Cortex of kidney (tissue), 1 donor: ENCODE data around the gene TFDP2.
"Not testable (repeated sequence)": the region's sequence is repeated elsewhere in the genome, so short reads cannot be mapped to it uniquely, and the experiment has no call there.

Source experiments
- DNase-seq: peaks from one replicate; lab custom pipeline; 2025; lab: John Stamatoyannopoulos, UW

The TFDP2 gene

DNA sequence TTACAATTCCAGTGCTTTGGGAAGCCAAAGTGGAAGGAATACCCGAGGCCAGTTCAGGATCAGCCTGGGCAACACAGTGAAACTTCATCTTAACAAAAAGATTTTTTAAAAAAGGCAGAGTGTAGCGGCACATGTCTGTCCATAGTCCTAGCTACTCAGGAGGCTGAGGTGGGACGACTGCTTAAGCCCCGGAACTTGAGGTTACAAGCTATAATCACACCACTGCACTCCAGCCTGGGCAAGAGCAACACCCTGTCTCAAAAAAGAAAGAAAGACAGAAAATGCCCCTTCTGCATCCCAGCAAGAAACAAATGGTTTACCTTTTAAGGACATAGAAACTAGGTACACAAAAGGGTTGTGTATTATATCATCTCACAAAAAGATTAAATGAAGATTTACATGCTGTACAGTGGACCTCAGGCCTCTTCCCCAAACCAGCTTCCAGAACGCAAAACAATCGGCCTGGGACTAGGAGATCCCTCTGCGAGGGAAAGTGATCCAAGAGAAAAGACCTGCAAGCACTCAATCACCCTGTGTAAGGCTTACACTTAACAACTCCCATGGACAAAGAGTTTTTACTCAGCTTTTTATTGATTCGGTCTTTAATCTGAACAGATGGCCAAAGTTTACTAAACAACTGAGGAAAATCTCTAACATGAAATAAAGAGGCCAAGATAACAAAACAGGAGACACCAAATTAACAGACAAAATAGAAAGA, 21.2 kb downstream of the TFDP2 start:
- DNase-seq = no peak

DNA sequence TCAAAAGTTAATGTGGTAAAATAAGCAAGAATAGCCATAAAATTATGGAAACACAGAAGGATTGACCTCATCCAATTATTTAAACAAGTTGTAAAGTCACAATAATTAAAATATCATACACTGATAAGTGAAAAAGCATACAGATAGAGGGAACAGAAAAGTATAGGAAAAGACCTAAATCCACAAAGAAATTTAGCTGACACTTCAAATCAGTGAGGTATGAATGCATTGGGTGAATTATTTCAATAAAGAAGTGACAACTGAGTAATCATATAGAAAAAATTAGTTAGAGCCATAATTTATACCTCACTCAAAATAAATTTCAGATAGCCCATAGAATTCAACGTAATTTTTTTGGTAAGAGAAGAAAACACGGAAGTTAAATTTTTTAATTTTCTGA, 25.1 kb downstream of the TFDP2 start:
- DNase-seq = no peak

DNA sequence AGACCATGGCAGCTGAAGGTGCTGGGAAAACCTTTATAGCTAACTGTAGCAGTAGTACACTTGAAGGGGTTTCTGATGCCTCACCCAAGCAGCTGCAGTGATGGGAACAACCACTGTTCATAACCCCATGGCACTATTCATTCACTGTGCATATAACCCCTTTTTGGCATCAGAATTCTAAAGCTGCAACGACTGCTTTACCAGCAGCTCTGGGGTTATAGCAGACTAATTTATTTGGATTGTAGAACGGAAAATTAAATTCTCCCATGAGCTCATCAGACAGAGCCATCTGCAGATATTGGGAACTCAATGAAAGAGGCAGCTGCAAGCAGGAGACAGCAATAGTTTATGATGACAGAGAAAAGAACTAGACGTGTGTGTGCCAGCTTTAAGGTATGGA, 28.6 kb downstream of the TFDP2 start:
- no peak for DNase-seq

DNA sequence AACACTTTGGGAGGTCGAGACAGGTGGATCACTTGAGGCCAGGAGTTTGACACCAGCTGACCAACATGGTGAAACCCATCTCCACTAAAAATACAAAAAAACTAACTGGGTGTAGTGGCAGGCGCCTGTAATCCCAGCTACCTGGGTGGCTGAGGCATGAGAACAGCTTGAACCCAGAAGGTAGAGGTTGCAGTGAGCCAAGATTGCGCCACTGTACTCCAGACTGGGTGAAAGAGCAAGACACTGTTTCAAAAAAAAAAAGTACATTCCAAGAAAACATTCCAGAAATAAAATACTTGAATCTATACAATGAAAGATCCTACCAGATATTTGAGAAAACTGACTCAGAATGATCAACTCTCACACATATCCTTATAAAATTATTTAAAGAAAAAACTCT, 30.4 kb downstream of the TFDP2 start:
- DNase-seq = no peak

DNA sequence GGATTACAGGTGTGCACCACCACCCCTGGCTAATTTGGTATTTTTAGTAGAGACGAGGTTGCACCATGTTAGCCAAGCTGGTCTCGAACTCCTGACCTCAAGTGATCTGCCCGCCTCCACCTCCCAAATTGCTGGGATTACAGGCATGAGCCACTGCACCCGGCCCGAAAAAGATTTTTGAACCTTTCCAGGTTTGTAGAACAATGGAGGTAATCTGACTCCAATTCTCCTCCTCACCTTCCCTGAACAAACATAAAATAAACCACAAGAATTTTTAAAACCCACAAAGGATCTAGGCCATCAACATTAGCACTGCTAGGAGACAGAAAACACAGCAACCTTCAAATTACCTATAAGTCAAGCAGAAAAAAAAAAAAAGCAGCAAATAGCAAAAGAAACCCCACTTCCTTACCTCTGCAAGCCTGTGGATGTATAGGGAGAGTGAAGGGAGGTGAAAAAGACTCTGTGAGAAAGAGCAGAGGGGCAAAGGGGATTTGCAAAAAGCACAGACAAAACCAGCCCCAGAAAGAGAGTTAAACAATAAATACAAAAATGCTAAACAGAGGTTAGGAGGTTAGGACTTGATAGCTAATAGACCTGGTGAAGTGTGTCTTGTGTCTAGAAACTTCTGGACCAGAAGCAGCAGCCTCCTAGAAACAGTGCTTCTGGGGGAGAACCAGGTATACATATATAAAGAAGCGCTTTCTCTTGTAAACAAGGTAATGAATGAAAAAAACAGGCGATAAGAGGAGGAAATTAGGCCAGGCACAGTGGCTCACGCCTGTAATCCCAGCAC, 32.1 kb downstream of the TFDP2 start:
- DNase-seq = no peak

DNA sequence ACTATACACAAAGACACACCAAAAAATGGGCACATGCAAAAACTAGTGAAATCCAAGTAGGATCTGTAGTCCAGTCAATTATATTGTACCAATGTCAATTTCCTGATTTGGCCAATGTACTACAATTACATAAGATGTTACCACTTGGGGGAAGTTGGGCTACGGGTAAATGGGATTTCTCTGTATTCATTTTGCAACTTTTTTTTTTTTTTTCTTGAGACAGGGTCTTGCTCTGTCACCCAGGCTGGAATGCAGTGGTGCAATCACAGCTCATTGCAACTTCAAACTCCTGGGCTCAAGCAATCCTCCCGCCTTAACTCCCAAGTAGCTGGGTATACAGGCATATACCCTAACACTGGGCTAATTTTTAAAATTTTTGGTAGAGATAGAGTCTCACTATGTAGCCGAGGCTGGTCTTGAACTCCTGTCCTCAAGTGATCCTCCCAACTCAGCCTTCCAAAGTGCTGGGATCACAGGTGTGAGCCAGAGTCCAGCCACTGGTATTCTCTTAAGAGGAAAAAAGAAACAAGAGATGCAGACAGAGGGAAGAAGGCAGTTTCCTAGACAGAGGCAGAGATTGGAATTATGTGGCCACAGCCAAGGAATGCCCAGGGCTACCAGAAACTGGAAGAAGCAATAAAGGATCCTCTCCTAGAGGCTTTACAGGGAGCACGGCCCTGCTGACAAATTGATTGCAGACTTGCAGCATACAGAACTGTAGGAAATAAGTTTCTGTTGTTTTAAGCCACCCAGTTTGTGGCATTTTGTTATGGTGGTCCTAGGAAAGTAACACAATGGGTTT, 33.3 kb downstream of the TFDP2 start:
- no peak for DNase-seq

DNA sequence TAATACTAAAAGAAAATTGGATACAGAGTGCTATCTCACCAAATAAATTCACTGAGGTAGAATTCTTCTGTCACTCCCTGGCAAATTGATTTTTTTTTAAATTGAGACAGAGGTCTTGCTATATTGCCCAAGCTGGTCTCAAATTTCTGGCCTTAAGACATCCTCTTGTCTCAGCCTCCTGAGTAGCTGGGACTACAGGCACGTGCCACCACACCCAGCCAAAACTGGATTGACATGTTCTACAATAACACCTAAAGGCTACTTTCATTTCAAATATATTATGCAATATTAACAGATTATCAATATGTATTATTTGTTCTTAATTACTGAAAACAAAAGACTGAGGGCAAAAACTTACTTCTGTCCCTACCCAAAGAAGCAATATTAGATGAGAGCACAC, 36.7 kb downstream of the TFDP2 start:
- DNase-seq = no peak

DNA sequence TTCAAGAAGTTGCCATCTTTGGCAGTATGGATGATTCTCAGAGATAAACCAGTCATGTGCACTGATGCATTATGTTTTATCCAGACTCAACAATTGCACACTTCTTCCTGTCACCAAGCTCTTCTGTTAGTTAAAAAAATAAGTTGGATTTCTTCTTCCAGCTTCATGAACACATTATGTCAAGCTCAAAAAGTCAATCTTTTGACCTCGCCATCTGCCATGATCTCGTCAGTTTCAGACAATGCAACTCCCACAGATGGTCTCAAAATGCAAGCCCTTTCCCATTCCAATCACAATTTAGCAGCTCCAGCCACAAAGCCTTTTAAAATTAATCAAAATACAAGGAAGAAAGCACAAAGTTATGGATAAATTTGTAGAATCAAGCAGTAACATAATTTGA, 42.8 kb downstream of the TFDP2 start:
- no peak for DNase-seq

DNA sequence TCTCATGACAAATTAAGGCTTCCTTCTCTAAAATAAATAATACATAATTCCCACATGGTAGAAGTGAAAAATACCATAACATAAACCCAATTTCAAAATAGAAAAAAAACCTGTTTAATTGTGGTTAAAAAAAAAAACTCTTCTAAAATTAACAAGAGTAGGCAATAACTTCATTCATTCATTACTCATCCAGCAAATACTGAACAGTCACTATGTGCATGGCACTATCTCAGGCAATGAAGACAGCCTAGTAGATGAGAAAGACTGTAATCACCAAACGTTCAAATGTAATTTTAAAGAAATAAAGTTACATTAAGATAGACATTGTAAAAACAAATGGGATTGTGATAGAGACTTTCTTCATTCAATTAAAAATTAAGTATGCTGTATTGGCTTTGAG, 43.4 kb downstream of the TFDP2 start:
- no peak for DNase-seq

DNA sequence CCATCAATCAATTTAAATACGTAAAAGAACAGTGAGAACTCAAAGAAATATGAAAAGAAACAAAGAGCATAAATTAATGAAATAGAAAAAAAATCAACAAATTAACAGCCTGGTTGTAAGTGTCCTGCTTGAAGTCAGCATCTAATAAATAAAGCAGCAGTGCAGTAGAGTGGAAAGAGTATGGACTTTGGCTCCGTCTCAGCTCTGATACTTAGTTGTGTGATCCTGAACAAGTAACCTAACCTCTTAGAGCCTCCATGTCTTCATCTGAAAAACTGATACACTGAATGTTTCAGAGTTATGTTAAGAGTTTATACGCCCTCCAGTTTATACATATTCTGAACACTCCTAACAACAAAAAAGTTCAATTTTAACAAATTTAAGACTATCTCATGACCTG, 44.6 kb downstream of the TFDP2 start:
- no peak for DNase-seq

DNA sequence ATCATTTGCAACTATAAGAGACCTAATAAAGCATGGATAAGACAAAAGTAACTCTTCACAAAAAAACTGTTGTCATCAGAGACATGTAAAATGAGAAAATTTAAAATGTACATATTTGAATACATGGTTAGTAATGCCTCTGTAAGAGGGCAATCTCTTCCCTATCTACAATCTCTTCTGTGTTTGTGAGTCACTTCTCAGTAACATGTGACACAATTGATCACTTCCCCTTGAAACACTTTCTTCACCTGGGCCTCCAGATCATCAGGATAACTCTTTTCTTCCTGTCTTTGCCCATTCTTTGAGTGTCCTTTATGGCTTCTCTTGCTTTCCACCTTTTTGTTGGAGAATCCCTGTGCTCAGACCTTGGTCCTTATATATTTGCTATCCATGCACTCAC, 50.4 kb downstream of the TFDP2 start:
- DNase-seq = no peak

DNA sequence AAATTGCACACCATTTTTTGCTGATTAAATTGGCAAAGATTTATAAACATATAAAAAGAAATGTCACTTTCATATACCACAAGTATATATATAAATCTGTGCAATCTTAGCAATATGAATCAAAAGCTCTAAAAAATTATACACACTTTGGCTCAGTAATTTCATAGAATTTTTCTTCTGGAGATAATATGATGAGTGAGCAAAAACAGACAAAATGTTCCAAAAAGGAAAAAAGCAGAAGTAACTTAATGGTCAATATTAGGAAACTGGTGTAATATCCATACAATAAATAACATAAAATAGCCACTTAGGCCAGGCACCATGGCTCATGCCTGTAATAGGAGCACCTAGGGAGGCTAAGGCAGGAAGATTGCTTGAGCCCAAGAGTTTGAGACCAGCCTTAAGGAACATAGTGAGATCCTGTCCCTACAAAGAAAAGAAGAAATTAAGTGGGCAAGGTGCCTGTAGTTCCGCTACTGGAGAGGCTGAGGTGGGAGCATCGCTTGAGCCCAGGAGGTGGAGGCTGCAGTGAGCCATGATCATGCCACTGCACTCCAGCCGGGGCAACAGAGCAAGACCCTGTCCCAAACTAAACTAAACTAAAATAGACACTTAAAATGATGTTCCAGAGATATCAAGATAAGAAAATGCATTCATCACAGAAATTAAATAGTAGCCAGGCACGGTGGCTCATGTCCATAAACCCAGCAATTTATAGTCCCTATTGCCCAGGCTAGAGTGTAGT, 52.1 kb downstream of the TFDP2 start:
- no peak for DNase-seq

DNA sequence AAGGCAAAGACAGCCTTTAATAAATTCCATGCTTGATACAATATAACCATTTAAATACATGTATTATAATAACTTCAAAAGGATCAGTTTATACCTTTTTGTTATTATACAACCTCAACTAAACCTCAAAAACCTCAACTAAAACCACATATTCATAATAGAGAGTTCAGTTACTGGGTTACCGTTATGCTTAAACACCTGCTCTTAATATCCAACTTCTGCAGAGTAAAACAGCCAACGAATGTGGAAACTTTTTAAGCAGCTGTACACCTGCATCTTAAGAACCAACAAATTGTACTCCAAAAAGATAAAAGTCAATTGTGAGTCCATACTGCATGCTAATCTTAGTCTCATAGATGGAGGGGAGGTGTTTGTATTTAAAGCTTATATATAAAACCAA, 53.5 kb downstream of the TFDP2 start:
- DNase-seq = no peak

DNA sequence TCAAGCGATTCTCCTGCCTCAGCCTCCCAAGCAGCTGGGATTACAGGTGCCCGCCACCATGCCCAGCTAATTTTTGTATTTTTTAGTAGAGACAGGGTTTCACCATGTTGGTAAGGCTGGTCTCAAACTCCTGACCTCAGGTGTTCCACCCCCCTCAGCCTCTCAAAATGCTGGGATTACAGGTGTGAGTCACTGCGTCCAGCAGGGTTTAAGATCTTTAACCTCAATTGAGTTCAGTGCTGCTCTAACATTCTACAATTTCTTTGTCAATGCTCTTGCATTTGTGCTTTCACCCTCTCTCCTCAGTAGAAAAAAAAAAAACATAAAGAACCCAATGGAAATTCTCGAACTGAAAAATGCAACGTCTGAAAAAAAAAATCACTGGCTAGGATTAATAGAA, 60.4 kb downstream of the TFDP2 start:
- not testable (repeated sequence) for DNase-seq

DNA sequence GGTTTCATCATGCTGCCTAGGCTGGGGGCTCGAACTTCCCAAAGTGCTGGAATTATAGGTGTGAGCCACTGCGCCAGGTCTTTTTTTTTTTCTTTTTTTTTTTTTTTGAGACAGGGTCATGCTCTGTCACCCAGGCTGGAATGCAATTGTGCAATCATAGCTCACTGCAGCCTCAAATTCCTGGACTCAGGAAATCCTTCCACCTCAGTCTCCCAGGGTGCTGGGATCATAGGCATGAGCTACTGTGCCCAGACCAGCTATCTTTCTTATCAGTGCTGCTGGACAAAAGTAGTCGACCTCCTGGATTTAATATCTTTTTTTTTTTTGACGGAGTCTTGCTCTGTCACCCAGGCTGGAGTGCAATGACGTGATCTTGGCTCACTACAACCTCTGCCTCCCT, 60.8 kb downstream of the TFDP2 start:
- DNase-seq = no peak

DNA sequence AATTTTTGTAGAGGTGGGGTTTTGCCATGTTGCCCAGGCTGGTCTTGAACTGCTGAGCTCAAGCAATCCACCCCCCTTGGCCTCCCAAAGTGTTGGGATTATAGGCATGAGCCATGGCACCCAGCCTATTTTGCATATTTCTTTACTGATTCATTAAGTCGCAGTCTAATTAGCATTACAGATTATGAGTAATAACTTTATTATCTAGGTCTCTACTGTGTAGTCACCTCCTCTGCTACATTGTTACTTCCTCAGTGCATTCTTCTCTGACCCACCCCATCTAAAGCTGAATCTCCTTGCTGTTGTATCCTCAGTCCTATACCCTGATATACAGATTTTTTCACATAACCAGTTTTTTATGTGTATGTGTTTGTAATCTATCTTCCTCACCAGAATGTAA, 61.7 kb downstream of the TFDP2 start:
- DNase-seq = no peak

DNA sequence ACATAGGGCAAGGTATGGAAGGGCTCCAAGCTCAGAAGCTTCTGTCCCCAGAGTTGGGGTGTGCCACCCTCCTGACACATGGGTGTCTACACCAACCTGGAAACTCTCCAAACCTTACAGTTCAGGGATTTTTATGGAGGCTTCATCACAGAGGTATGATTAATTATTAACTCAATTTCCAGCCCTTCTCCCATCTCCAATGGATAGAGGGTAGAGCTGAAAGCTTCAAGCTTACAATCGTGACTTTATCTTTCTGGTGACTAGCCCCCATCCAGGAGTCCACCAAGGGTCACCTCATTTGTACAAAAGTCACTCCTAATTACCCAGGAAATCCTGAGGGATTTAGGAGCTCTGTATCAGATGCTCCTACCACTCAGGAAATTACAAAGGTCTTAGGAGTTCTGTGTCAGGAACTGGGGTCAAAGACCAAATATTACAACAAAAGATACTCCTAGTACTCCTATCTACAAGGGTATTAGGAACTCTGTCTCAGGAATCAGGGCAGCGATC, 62.7 kb downstream of the TFDP2 start:
- no peak for DNase-seq

DNA sequence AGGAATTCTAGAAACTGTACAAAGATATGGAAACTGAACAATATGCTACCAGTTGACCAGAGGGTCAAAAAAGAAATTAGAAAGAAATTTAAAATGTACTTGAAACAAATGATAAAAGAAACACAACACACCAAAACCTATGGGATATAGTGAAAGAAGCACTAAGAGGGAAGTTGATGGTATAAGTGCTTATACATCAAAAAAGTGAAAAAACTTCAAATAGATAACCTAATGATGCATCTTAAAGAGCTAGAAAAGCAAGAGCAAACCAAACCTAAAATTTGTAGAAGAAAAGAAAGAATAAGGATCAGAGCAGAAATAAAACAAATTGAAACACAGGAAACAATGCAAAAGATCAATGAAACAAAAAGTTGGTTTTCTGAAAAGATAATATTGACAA, 68.2 kb downstream of the TFDP2 start:
- DNase-seq = no peak

DNA sequence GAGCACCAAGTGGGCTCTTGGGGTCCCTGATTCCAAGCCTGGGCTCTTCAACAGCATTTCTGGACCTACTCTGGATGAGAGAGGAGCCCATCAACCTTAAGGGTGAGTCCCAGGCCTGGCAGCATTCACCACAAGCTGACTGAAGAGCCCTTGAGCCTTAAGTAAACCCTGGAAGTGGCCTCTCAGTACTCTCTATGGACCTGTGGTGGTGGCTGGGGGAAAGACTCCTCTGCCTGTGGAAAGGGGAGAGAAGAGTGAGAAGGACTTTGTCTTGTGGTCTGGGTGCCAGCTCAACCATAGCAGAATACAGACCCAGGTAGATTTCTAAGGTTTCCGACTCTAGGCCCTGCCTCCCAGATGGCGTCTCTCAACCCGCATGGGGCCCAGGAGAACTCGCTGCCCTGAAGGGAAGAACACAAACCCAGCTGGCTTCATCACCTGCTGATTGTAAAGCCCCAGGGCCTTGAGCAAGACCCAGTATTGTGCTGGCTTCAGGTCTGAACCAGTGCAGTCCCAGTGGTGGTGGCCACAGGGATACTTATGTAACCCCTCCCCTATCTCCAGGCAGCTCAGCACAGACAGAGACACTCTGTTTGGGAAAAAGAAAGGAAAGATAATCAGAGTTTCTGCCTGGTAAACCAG, 71.4 kb downstream of the TFDP2 start:
- no peak for DNase-seq

DNA sequence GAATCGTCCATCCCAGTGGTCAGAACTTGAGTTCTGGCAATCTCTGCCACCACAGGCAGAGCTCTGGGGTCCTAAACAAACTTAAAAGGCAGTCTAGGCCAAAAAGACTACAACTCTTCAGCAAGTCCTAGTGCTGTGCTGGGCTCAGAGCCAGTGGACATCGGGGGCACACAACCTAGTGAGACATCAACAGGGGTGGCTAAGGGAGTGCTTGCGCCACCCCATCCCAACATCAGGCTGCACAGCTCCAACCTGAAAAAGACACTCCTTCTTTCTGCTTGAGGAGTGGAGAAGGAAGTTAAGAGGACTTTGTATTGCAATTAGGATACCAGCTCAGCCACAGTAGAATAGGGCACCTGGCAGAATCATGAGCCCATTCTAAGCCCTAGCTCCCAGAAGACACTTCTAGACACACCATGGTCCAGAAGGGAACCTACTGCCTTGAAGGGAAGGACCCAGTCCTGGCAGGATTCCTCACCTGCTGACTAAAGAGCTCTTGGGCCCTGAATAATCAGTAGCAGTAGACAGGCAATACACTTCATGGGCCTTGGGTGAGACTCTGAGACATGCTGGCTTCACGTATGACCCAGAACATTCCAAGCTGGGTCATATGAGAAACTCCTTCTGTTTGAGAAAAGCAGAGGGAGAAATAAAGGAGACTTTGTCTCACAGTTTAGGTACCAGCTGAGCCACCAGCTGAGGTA, 72.0 kb downstream of the TFDP2 start:
- no peak for DNase-seq

DNA sequence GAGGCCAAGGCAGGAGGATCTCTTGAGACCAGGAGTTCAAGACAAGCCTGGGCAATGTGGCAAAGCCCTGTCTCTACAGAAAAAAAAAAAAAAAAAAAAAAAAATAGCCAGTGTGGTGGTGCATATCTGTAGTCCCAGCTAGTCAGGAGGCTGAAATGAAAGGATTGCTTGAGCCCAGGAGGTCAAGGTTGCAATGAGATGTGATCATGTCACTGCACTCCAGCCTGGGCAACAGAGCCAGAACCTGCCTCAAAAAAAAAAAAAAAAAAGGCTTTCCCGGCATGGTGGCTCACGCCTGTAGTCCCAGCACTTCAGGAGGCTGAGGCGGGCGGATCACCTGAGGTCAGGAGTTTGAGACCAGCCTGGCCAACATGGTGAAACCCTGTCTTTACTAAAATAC, 73.7 kb downstream of the TFDP2 start:
- DNase-seq = not testable (repeated sequence)
